ENCODE results near the gene AASDHPPT. TPM values are rescaled to one million over a fixed set of nuclear protein-coding genes. Genes with fewer than 3 reads are reported as not detected.
A peak's percentile ranks its signal among the peaks of the same experiment; 100 is the strongest.

Gene AASDHPPT
- polyA plus RNA-seq, 3 donors = 71.0 to 81.5 (median 71.4) TPM

DNA sequence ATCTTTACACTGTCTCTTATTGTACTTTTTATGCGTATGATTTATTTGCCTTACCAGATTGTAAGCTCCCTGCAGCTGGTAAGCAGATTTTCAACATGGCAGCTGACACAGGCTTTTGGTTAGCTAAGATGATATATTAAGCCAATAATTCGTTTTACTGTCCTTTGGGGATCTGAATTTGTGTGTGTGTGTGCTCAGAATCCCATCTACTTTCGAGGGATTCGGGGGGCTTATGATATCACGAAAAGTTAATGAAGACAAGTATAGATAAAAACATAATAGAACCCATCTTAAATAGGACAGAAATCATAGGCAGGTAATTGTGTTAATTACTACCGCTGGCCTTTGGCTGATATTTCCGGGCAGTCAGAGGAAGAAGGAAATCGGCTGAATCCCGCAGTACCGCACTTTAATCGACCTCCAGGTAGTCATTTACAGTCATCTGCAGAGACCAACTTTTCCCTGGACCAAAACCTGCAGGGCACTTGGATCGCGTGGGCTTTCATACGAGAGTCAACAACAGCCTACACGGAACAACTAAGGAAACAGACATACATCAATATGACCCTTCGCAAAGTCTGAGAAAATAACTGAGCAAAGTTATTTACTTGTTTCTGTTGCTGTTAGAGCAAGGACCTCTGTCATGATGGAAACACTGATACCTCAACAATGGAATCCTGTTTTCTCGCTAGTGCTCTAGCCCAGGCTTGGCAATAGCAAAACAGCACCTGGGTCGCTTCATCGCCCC lies 1.1 kb upstream of the AASDHPPT start:
- DNase-seq = no peak

GRCh38 chr11:106076919-106077608 lies 398 bp upstream of the AASDHPPT start, which contains the start of gene KBTBD3:
Gene KBTBD3 (minus strand): TSS chr11:106077347. CDS start chr11:106059097, 18,250 bp downstream.
- DNase-seq = peak; percentile 99

- DNase-seq = no peak
Observed at GRCh38 chr11:106082096-106082495, 4.6 kb downstream of the AASDHPPT start.

- no peak for DNase-seq
Observed at GRCh38 chr11:106086135-106086534, 8.7 kb downstream of the AASDHPPT start.

GRCh38 chr11:106086850-106087249 lies 9.4 kb downstream of the AASDHPPT start:
- no peak for DNase-seq

DNA sequence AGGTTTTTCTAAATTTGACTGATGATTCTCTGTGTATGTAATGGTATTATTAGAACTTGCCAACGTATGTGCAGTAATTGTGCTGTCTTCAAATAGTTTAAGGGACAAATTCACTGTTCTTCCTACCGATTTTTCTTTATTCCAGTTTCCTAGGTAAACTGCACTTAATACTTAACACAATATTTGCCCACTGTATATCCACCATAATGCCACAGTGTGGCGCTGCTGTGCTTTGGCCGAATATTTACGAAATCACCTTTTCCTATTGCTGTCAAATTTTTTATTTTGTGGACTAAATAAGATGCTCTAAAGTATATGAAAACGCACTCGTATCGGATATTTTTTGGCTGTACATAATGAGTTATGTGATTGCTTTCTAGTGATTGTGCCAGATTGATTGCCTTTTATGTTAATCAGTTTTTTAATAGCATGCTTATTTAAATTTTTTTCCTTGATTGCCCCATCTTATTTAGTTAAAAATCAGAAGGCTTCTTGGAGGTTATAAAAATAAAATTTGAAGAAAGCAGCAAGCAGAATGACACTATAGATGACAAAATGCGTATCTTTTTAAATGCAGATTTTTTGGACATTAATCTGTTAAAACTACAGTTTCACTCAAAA lies 10.5 kb downstream of the AASDHPPT start:
- DNase-seq = peak; percentile 37

DNA sequence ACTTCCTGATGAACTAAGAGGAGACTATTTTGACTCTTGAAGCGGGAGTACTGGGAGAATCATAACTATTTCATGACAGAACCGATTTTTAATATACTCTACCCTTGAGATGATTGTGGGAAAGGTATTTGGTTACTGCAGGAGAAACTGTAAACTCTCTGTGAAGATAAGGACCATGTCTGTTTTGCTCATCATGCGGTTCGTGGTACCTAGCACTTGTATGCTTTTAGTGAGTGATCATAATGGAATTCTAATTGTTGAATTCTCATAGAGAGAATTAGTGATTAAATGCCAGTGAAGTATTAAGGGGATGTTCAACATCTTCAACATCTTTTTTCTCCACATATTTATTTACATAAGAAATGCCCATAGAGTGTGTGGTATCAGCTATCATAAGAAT lies 11.4 kb downstream of the AASDHPPT start:
- no peak for DNase-seq

DNA sequence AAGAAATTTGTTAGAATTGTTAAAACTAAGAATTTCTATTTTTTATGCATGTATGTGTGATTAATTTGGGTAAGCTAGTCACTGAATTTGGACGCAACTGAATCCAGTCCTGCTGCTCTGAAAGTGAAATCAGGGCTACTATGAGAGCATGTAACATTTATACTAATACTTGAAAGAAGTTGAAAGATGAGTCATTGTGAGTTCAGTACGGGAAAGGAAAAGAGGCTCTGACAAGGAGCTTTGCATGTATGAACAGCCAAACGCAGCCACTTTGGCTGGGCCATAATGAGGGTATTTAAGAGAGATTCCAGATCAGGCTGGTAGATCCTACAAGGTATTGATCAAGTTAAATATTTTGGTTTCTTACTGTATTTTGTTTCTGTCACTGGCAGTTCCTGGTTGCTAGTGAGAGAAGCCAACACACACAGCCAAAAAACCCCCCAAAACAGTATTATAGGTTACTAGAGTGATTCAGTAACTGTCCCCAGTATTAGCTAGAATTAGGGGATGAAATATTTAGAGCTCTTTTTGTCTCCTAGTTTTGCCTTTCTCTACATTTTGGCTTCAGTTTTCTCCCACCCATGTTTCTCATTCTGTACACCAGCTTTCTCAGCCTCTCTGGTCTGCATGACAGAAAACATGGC lies 14.1 kb downstream of the AASDHPPT start:
- DNase-seq = no peak

- DNase-seq = no peak
Observed at GRCh38 chr11:106092446-106092845, 15.0 kb downstream of the AASDHPPT start.

DNA sequence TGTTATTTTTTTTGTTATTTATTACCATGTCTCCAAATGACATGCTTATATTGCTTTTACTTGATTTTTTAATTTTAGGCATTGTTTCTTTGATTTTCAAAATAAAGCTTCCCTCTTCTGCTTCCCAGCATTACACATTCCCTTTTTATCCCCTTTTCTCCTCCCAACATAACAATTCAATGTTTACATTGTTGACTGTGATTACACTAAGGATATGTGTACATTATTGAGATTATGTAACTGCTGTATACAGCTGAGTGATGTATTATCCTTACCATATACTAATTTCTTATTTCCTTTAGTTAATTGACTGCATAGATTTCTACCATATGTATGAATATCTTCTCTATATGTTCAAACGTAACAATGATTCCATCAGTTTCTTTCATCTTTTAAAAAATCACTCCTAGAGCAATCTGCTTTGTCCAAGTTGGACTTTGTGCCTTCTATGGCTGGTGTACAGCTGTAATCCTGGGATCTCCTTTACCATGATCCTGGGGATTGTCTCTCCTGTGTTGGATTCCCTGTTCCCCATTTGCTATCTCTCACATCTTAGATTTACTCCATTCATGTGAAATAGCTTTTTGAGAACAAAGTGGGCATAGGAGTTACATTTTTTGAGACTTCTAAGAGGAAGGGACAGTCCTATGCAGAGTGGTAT lies 21.6 kb downstream of the AASDHPPT start:
- DNase-seq = no peak

- no peak for DNase-seq
Observed at GRCh38 chr11:106101370-106101769, 23.9 kb downstream of the AASDHPPT start.

DNA sequence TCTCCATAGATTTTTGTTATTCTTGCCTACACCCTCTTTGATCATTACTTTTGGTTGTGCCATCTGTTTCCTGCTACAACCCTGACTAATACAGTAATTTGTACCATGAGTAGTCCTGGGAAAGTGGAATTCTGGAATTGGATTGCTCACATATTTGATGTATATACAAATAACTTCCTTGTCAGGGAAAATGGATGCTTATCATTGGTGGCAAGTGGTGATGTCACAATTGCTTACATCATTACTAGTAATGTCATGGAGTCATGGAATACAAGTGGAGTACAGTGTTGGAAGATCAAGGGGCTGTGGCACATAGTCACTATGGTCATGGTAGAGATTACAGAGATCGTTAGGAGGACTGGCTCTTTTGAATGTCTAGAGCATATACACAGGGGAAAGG lies 24.4 kb downstream of the AASDHPPT start:
- no peak for DNase-seq

DNA sequence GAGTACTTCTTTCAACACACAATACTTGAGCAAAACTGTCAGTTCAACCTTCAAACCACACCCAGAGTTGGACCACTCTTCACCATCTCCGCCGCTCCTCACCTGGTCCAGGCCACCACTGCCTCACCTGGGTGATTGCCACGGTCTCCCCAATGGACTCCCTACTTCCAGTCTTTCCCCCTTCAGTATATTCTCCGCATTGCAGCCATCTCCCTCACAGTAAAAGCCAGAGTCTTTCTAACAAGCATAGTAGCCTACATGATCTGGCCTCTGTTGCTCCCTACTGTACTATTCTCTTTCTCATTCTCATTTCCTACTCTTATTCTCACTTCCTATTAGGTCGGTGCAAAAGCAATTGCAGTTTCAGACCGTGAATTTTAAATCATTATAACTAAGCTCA lies 28.5 kb downstream of the AASDHPPT start:
- no peak for DNase-seq

GRCh38 chr11:106121570-106122320 lies 44.3 kb downstream of the AASDHPPT start:
- DNase-seq = no peak

DNA sequence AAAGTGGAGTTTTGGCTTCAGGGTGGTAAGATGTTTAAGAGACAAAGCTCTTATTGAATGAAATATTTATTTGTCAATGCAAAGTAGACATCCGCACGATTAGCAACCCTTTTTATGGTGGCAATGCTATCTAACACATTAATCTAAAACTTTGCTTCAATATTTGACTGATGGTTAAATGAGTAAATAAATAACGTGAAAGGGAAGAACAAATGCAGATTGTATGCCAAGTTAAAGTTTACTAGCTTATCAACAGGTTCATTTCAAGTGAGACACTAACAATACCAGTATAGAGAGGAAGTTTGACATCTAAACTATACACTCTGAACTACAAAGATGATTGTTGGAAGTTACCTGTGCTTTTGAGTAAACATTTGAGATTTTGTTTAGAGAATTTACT lies 50.1 kb downstream of the AASDHPPT start:
- DNase-seq = no peak

DNA sequence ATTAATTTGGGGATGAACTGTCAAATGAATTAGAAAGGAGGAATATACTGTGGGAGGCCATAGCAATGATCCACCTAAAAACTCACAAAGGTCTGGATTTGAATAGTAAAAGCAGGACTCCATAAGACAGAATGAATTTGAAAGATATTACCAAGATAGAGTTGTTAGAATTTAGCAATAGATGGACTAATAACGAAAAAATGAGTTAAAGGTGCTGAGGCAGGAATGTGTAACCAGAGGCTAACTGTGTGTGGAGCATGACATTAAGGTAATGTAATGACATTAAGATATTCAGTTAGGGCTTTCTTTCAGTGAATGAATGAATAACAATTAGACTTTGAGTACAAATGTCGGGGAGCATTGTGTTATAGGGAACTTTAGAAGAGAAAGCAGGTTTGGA lies 51.3 kb downstream of the AASDHPPT start:
- DNase-seq = no peak

GRCh38 chr11:106131998-106132397 lies 54.5 kb downstream of the AASDHPPT start:
- DNase-seq = no peak

DNA sequence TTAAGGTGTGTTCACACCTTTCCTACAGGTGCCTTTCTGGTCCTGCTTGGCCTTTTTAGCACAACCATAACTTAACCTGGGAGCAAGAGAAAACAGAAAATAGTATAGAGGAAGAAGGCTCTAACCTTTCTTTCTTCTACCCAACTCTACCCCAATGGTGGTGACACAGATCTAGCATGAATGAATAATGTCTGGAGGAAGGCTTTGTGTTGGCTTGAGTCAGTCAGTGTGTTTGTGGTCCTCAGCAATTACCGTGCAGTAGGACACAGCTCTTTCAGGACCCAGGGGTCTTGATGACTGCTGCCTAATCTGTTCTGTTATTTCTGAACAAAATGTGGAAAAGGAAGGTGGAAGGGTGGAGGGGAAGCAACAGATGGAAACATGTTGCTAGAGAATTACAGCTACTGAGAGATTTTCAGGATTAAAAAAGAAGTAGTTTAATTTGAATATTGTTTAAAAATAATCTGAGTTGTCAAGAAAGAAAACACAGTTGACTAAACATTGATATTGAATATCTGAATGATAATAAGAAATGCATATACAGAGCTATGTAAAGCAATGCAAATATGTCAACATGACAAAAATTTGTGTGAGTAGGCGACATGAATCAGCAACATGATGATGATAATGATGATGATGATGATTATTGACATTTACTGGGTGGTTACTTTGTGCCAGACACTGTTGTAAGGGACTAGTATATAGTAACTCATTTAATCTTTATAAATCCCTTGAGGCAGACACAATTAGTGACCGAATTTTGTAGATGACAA lies 55.3 kb downstream of the AASDHPPT start:
- no peak for DNase-seq

DNA sequence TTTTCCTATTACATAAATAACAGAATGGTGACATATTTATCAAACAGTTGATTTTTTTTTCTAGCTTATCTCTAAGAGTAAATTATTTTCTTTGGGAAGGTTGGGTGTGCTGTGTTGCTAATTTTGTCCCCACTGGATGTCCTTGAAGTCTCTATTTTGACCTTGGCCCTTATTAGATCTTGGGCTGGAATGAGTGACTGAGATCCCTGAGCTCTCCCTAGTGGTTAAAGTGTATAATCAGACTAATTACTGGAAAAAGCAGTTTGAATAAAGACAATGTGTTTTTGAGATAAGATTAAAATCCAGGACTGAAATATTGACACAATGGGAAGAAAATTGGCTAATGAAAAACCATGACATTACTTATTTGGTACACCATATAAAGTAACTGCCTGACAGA lies 56.1 kb downstream of the AASDHPPT start:
- no peak for DNase-seq

- DNase-seq = no peak
Observed at GRCh38 chr11:106137061-106137460, 59.6 kb downstream of the AASDHPPT start.
